IMR-90 (cell line): Measurements from ENCODE around the gene JAK1. TPM values are rescaled to one million over a fixed set of nuclear protein-coding genes. Genes with fewer than 3 reads are reported as not detected.

ENCODE experiments used
- ATAC-seq: fragments of 200-7000 bp; cut with Tn5 transposase; 2 replicates; pipeline ENCODE4 v1.9.1; 2020; ENCODE audit warnings: low read depth, mild to moderate bottlenecking, moderate library complexity
- BruUV-seq: library from RNA; stranded (reverse); fragments of 400-500 nt; replicated peaks from 2 replicates; lab custom pipeline; 2021; lab: Mats Ljungman, UMichigan
- CTCF ChIA-PET: fragments of 300-600 bp; formaldehyde crosslinking; extraction: SDS; loops from one replicate; lab custom pipeline; 2021; ENCODE audit warnings: antibody characterized with exemption; lab: Yijun Ruan, JAX
- POLR2A ChIA-PET: fragments of 300-600 bp; sonication (Branson Sonifier 250); formaldehyde crosslinking; loops from one replicate; lab custom pipeline; 2022; ENCODE audit warnings: antibody characterized with exemption; ENCODE audit not compliant: unreplicated experiment; lab: Charles Lee
- DNase-seq: peaks from one replicate; pipeline ENCODE4 v3.0.0; 2013
- H2AFZ ChIP-seq: replicated peaks from 2 replicates; pipeline ENCODE3; 2013; ENCODE audit warnings: low read length, mild to moderate bottlenecking; ENCODE audit not compliant: poor library complexity
- H2AK5ac ChIP-seq: 2 replicates; pipeline ENCODE4 v1.6.1; 2013; ENCODE audit warnings: low read depth, low read length, inconsistent platforms
- H2AK9ac ChIP-seq: replicated peaks from 2 replicates; pipeline ENCODE3; 2013; ENCODE audit warnings: mild to moderate bottlenecking, low read depth, low read length, moderate library complexity; ENCODE audit not compliant: poor library complexity
- H2BK120ac ChIP-seq: 2 replicates; pipeline ENCODE4 v1.6.1; 2013; ENCODE audit warnings: low read depth, low read length, inconsistent platforms
- H2BK15ac ChIP-seq: 3 replicates; pipeline ENCODE4 v1.6.1; 2013; ENCODE audit warnings: low read depth, low read length, inconsistent platforms
- H2BK20ac ChIP-seq: 2 replicates; pipeline ENCODE4 v1.6.1; 2013; ENCODE audit warnings: low read depth, mild to moderate bottlenecking, inconsistent platforms, low read length, moderate library complexity
- H2BK5ac ChIP-seq: 2 replicates; pipeline ENCODE4 v1.6.1; 2013; ENCODE audit warnings: mild to moderate bottlenecking, low read depth, low read length, inconsistent platforms; ENCODE audit not compliant: poor library complexity, severe bottlenecking
- H3K14ac ChIP-seq: replicated peaks from 2 replicates; pipeline ENCODE4 v1.6.1; 2013; ENCODE audit warnings: low read depth, low read length, inconsistent platforms
- H3K18ac ChIP-seq: 2 replicates; pipeline ENCODE4 v1.6.1; 2013; ENCODE audit warnings: low read depth, low read length, control low read depth
- H3K23ac ChIP-seq: 2 replicates; pipeline ENCODE4 v1.6.1; 2013; ENCODE audit warnings: low read depth, low read length, inconsistent platforms
- H3K27ac ChIP-seq: 2 replicates; pipeline ENCODE4 v1.5.1; 2013; ENCODE audit warnings: mild to moderate bottlenecking, control low read depth, low read length; ENCODE audit not compliant: insufficient read depth
- H3K27me3 ChIP-seq: 2 replicates; pipeline ENCODE4 v1.6.1; 2013; ENCODE audit warnings: low read length; ENCODE audit not compliant: control insufficient read depth, insufficient read depth
- H3K36me3 ChIP-seq: 2 replicates; pipeline ENCODE4 v1.6.1; 2013; ENCODE audit warnings: low read length, mixed read lengths; ENCODE audit not compliant: control insufficient read depth, insufficient read depth
- H3K4ac ChIP-seq: 2 replicates; pipeline ENCODE4 v1.6.1; 2013; ENCODE audit warnings: low read depth, low read length, inconsistent platforms
- H3K4me1 ChIP-seq: 2 replicates; pipeline ENCODE4 v1.6.1; 2013; ENCODE audit warnings: low read length, mixed read lengths; ENCODE audit not compliant: control insufficient read depth, insufficient read depth
- H3K4me2 ChIP-seq: 2 replicates; pipeline ENCODE4 v1.6.1; 2013; ENCODE audit warnings: low read depth, mild to moderate bottlenecking, control low read depth, low read length, moderate library complexity
- H3K4me3 ChIP-seq: 2 replicates; pipeline ENCODE4 v1.5.1; 2013; ENCODE audit warnings: low read depth, mild to moderate bottlenecking, control low read depth, low read length, moderate library complexity; ENCODE audit not compliant: insufficient read depth
- H3K56ac ChIP-seq: 2 replicates; pipeline ENCODE4 v1.6.1; 2013; ENCODE audit warnings: low read length, inconsistent platforms; ENCODE audit not compliant: insufficient read depth; ENCODE audit errors: extremely low read depth
- H3K79me1 ChIP-seq, 2 experiments: 2 replicates each; pipeline ENCODE4 v1.6.1; 2013; ENCODE audit warnings: low read length in 2 of 2, inconsistent platforms in 1 of 2, low read depth in 1 of 2
- H3K9ac ChIP-seq: 2 replicates; pipeline ENCODE4 v1.6.1; 2013; ENCODE audit warnings: low read depth, low read length, control low read depth
- H3K9me1 ChIP-seq: 2 replicates; pipeline ENCODE4 v1.6.1; 2013; ENCODE audit warnings: low read length, inconsistent platforms; ENCODE audit not compliant: insufficient read depth
- H3K9me3 ChIP-seq: 2 replicates; pipeline ENCODE4 v1.6.1; 2013; ENCODE audit warnings: low read length; ENCODE audit not compliant: control insufficient read depth, insufficient read depth
- H4K20me1 ChIP-seq: 2 replicates; pipeline ENCODE4 v1.6.1; 2013; ENCODE audit warnings: low read length, inconsistent platforms; ENCODE audit not compliant: insufficient read depth
- H4K5ac ChIP-seq: 2 replicates; pipeline ENCODE4 v1.6.1; 2013; ENCODE audit warnings: mild to moderate bottlenecking, low read depth, low read length, control low read depth
- H4K8ac ChIP-seq, 2 experiments: 2 replicates each; pipeline ENCODE4 v1.6.1; 2013; ENCODE audit warnings: low read depth in 2 of 2, low read length in 2 of 2, control low read depth in 1 of 2, inconsistent platforms in 1 of 2
- H4K91ac ChIP-seq: 2 replicates; pipeline ENCODE4 v1.6.1; 2013; ENCODE audit warnings: low read depth, low read length, inconsistent platforms; ENCODE audit not compliant: insufficient read depth
- SMC3 ChIP-seq: fragments of 150-350 bp; IDR thresholded peaks from 2 replicates; pipeline ENCODE4 v1.6.1; 2016; ENCODE audit warnings: low read depth, mild to moderate bottlenecking, antibody characterized with exemption, low read length, moderate library complexity
- WGBS, 2 experiments: methylation state at CpG; one replicate each; pipeline versions ENCODE4 v1.1.5 to v1.1.7; 2013; ENCODE audit warnings: missing lambda C conversion rate in 2 of 2; ENCODE audit not compliant: insufficient read length in 1 of 2; ENCODE audit errors: extremely low coverage in 2 of 2; 5-methylcytosine and 5-hydroxymethylcytosine counted together
- dilution Hi-C: fragments of 300-500 bp; cut with HindIII; formaldehyde crosslinking; loops from one replicate; pipeline ENCODE4 v1.14.3; 2018; ENCODE audit warnings: low sequenced_read_pairs; ENCODE audit not compliant: unreplicated experiment
- in situ Hi-C: fragments of 300-500 bp; cut with MboI; formaldehyde crosslinking; loops from 3 replicates; pipeline ENCODE4 v1.14.3; 2019; ENCODE audit warnings: low sequenced_read_pairs, inconsistent platforms, mixed read lengths
- intact Hi-C: fragments of 100-400 bp; cut with micrococcal nuclease; formaldehyde crosslinking; loops from 2 replicates; pipeline ENCODE4 v1.10.0; 2022
- polyA plus RNA-seq, 3 experiments: library from polyadenylated mRNA; depleted of rRNA; stranded (reverse); fragments of >200 nt; gene quantifications; 2 replicates each; pipeline ENCODE4 v1.2.3, GENCODE V29; 2012; ENCODE audit warnings: low replicate concordance in 1 of 3
- total RNA-seq: library from RNA; depleted of rRNA; stranded (reverse); fragments of >200 nt; gene quantifications from 2 replicates; pipeline ENCODE4 v1.2.3, GENCODE V29; 2012

JAK1 gene
- total and polyA plus RNA-seq, 2 of the 4 experiments (the other 2 are of a cell fraction) = 76.9 to 103 TPM

- Histone ChIP-seq H3K18ac (no peak overlapping the region), H3K27ac (no peak overlapping the region), H4K91ac (no peak overlapping the region), H2BK20ac (no peak overlapping the region), H3K9me1 (peaks cover 12% of the 10 kb centered on the region), H4K20me1 (no peaks in the 10 kb centered on the region), H3K4me2 (no peak overlapping the region), H3K56ac (no peak overlapping the region), H3K23ac (no peak overlapping the region), H2BK120ac (no peak overlapping the region), H2BK15ac (no peak overlapping the region), H3K4me1 (no peaks in the 10 kb centered on the region), H3K36me3 (peaks cover 75% of the 10 kb centered on the region), H4K8ac (no peak overlapping the region), H2AK5ac (no peak overlapping the region), H2AK9ac (no peak overlapping the region), H3K9me3 (no peaks in the 10 kb centered on the region), H3K4ac (no peak overlapping the region), H3K14ac (no peak overlapping the region), H3K9ac (no peak overlapping the region), H4K5ac (no peak overlapping the region), H3K79me1 (no peaks in the 10 kb centered on the region), H2BK5ac (no peak overlapping the region), H2AFZ (no peak overlapping the region), H3K4me3 (no peak overlapping the region), H3K27me3 (no peaks in the 10 kb centered on the region)
- intact Hi-C loops = no loop called here
- in situ Hi-C loops = no loop called here
- no peak for TF ChIP-seq SMC3
- ChIA-PET CTCF (no interaction called here), POLR2A (no interaction called here)
- BruUV-seq = no TSS peak
- WGBS, 2 experiments = 100% methylated on average over 1 of the region's 4 CpGs; no CpG with 5 or more reads in 1 of the 2 experiments
- dilution Hi-C loops = no loop called here
- ATAC-seq (no peak), DNase-seq (no peak)
Measured at GRCh38 chr1:64848803-64849202, 117.5 kb downstream of the JAK1 start.
